KG1 (cell line): Measurements from ENCODE around the gene AGBL4.

Source experiments
- DNase-seq: peaks from one replicate; lab custom pipeline; 2025; lab: John Stamatoyannopoulos, UW

The AGBL4 gene

DNA sequence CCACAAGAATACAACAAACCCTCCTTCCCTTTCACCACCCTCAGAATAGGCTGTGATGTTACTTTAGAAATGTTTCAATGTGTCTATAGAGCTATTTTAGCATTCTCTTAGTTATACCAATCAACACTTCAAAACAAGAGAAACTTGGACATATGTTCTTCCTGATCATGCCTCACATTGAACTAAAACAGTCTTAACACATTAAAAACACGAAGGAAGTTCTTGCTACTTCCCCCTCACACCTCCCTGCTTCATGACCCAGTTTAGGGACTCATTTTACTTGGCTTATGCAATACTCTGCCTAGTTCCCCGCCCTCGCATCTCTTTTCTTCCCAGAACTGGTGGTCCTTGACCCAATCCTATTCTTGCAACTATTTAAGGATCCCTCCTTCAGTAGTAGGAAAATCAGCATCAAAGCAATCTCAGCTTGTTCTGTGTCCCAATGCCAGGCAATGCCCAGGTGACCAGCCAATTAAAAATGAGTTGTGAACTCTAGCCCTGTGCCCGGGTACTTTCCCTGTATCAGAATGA, 838.2 kb downstream of the AGBL4 start:
- no peak for DNase-seq

GRCh38 chr1:49183489-49183888, 840.3 kb downstream of the AGBL4 start:
- DNase-seq: no peak

GRCh38 chr1:49181033-49181432, 842.7 kb downstream of the AGBL4 start:
- DNase-seq: no peak

DNA sequence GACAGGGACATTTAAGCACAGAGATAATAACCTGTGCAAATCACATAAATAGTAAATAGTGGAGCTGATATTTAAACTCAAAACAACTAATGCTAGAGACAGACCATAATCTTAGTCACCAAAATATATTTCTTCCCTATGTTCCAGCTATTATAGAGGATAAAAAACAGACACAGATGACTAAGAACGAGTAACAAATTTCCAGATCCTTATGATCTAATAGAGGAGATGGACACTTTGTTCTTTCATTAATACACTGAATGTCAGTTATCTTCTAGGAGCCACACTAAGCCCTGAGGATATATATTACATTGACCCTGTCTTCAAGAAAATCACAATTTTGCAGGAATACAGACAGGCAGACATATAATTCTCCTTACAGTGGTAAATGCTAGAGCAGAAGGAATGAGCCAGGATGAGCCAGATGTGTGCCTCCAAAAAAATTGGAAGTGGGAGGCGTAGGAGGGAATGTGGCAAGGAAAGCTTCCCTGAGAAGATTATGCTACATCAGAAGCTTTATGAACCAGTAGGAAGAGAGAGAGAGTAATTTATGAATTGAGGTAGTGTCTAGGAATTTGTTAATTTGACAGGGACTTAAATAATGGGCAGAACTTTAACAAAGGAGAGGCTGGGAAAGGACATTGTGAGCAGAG, 851.7 kb downstream of the AGBL4 start:
- no peak for DNase-seq

- DNase-seq: no peak
These were observed 857.7 kb downstream of the AGBL4 start for GRCh38 chr1:49166031-49166430.

GRCh38 chr1:49163031-49163430, 860.7 kb downstream of the AGBL4 start:
- DNase-seq: no peak

DNA sequence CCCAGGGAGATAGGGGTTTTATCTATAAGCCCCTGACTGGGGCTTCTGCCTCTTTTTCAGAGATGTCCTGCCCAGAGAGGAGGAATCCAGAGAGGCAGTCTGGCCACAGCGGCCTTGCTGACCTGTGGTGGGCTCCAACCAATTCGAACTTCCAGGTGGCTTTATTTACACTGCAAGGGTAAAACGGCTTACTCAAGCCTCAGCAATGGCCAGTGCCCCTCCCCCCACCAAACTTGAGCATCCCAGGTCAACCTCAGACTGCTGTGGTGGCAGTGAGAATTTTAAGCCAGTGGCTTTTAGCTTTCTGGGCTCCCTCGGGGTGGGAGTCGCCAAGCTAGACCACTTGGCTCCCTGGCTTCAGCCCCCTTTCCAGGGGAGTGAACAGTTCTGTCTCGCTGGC, 863.1 kb downstream of the AGBL4 start:
- no peak for DNase-seq

GRCh38 chr1:49136738-49137251, 887.0 kb downstream of the AGBL4 start:
- DNase-seq: no peak

GRCh38 chr1:49125746-49126145, 898.0 kb downstream of the AGBL4 start:
- no peak for DNase-seq

DNA sequence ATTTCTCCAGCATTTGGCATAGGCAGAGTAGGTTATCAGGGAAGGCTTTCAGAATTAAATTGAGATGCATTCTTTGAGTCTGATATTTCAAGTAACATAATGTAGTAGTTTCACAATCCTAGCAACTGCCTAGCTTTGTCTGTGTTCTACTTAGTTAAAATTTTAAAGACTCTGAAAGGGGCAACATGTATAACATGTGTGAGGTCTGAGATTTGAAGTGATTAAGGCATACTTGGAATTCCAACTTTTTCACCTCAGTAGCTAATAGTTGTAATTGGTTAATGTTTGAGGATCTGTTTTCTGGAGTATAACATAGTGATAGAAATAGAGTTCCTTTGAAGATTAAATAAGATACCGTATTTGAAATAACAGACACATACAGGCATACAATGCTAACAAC, 911.8 kb downstream of the AGBL4 start:
- DNase-seq: no peak

DNA sequence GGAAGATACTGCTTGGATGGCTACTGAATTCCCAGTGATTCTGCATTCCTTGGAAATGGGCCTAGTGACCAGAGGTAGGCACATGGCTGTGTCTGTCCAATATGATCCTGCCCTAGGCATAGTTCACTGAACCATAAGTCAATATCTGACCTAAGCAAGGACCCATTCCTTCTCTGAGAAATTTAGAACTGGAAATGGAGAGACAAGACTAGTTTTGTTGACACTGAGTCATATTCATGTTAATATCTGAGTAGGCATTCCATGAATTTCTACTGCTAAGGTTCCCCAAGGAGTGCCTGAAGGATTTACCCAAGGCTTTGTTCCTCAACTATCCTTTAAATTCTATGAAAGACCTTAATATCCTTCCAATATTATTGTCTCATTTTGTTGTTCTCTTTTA, 917.3 kb downstream of the AGBL4 start:
- no peak for DNase-seq

GRCh38 chr1:49104575-49104974, 919.2 kb downstream of the AGBL4 start:
- DNase-seq: no peak

DNA sequence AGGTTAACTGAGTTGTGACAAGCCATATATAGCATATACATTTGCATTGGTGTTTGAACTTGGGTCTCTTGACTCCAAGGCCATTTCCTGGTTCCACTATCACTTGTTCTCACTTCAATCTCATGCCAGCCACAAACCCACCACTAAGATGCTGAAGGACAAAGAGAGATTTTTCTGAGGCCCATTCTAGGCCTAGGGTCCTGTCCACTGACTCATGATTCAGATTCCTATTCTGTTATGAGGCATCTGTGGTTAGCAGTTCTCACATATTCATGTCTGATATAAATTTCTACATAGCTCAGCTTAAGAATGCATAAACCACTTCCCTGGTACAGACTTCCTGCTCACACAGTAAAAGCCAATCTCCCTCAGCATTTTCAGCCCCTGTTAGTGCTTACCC, 921.0 kb downstream of the AGBL4 start:
- no peak for DNase-seq

DNA sequence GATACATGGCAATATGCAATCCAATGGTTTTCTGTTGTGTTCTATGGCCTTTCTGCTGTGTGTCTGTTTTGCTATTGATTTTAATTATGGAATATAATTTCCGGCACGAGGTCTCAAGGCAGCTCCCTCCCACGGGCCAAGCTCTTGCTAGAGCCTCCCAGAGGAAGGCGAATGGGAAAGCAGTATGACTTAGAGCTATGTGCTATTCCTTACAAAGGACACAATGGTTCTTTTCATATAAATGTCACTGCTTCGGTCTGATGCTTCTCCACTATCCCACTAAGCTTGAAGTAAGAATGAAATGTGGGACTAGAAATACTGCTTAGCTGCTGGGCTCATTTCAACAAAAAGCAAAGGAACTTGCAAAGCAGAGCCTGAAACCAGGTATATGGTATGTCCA, 924.9 kb downstream of the AGBL4 start:
- no peak for DNase-seq

DNA sequence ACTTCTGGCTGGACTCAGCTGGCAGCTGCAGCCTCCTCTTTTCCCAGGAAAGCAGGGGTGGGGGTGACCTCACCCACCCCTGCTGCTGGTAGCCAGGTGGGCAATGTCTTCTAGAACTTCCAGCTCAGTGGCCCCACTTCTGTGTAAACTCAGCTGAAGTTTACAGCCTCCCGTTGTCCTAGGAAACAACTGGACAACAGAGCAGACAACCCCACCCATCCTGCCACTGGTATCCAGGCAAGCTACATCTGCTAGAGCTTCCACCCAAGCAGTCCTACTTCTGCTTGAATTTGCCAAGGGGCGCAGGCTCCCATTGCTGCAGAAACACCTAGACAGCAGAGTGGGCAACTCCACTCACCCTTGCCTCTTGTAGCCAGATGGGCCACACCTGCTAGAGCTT, 937.4 kb downstream of the AGBL4 start:
- DNase-seq: no peak

GRCh38 chr1:49085079-49085478, 938.7 kb downstream of the AGBL4 start:
- DNase-seq: no peak

DNA sequence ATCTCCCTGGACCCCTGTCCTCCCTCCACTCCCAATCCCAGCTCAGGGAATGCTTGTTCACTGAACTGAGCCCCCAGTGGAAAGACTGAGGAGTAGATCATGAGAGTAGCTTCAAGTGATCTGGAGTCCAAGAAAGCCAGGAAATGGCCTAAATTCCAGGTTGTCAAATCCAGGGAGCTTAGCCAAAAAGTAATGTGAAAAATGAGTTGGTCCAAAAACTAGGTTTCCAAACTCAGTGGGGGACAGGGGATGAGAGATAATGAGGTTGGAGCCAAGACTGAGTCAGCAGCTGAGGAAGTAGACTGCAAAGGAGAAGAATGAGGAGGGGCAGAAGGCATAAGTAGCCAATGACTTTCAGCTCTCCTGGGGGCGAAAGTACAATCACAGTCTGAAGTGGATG, 963.0 kb downstream of the AGBL4 start:
- no peak for DNase-seq

DNA sequence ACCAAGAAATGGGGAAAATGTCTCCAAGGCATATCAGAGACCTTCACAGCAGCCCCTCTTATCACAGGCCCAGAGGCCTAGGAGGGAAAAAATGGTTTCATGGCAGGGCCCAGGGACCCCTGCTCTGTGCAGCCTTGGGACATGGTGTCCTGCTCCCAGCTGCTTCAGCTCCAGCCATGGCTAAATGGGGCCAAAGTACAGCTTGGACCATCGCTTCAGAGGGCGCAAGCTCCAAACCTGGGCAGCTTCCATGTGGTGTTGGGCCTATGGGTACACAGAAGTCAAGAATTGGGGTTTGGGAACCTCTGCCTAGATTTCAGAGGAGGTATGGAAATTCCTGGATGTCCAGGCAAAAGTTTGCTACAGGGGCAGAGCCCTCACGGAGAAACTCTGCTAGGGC, 964.7 kb downstream of the AGBL4 start:
- DNase-seq: no peak

DNA sequence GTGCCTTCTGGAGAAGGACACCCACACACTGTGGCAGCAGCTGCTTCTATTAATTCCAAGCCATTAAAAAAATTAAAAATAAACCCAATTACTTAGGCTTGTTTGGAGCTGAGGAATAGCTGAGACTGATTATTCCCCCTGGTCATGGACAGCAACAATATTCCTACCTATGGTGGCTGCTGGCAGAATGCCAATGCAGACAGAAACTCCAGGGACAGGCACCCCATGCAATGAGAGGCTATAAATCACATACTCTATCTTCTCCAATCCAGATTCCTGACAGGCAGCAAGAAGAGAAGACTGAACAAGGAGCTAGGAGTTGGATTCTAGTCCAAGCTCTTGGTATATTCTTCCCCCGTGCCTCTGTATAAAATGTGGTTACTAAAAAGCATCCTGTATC, 971.7 kb downstream of the AGBL4 start:
- no peak for DNase-seq

- DNase-seq: no peak
These were observed 972.1 kb downstream of the AGBL4 start for GRCh38 chr1:49051647-49052046.

GRCh38 chr1:49050041-49050440, 973.7 kb downstream of the AGBL4 start:
- DNase-seq: no peak

DNA sequence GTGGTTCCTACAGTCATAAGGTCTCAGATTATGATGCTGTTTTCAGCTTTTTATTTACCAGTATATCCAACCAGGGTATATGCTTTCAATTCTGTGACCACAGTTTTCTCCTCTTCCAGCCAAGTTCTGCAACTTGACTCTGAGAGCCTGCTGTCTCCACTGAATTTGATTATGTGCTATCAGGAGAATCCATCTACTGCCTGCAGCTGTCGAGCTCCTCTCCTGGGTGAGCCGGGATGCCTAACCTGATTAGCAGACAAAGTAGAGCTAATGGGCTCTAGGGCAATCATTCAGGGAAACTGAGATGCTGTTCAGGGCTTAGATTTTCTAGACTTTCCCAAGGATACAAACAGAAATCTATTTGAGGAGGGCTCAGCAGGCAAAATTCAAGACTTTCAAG, 975.6 kb downstream of the AGBL4 start:
- DNase-seq: no peak

DNA sequence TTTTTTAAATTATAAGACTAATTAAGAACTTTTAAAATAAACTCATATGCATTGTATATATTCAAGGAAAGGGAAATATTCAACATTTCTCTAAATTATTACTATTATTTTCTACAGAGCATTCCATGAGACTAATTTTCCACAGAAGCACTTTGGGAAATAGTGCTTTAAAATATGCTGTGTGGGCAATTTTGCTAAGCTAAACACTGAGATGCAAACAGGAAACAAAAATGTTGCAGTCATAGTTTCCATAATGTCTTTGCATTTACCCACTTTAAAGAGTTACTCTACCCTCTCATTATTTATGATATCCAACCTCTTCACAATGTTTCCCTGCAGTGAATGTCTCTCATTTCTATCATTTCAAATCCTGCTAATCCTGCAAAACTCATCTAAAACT, 977.4 kb downstream of the AGBL4 start:
- DNase-seq: no peak

DNA sequence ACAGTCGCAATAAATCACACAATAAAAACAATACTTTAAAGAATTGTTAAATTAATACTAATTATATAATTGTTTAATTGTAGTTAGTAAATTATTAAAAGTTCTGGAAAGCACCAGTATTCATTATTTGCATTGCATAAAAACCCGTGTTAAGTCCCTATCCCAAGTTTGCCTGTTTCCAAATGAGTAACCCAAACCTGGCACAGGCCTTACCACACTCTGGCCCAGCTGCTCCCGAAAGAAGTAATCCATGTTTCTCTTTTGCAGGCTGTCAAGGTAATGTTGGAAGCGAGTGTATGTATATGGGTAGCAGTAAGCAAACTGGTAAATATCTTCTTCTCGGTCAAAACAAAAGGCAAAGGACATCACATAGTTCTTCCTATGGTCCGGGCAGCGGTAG, 978.4 kb downstream of the AGBL4 start:
- no peak for DNase-seq
